ENCODE measurements around the gene PCBP3.
"Not testable (repeated sequence)": the region's sequence is repeated elsewhere in the genome, so short reads cannot be mapped to it uniquely, and the experiment has no call there.

- not testable (repeated sequence) for TF ChIP-seq YY1 (IDR thresholded peaks at IDR 0.05; ENCODE audit: insufficient read depth, insufficient read length); ZNF274 (IDR thresholded peaks at IDR 0.05; ENCODE audit: low read depth, low read length)
These were observed 34.6 kb upstream of the PCBP3 start for GRCh38 chr21:45608747-45609470.
